K562 (cell line): ENCODE measurements around the gene NUF2. TPM values are rescaled to one million over a fixed set of nuclear protein-coding genes. Genes with fewer than 3 reads are reported as not detected.

Experiments
- CEBPG ChIP-seq, 3 experiments: fragments of 200-800 bp in 1 of 3; sonication (Bioruptor generic) in 1 of 3; sonication (generic) in 1 of 3; formaldehyde crosslinking in 1 of 3; IDR thresholded peaks in 2 of 3; conservative IDR thresholded peaks in 1 of 3; 2 replicates each; pipeline versions ENCODE4 v1.6.1 to v1.8.0; 2016 to 2022; ENCODE audit warnings: missing compliant biosample characterization in 2 of 3, missing genetic modification characterization in 2 of 3, mild to moderate bottlenecking in 1 of 3, missing genetic modification reagents in 1 of 3
- HEY1 ChIP-seq: fragments of 250-450 bp; sonication (Bioruptor Pico); IDR thresholded peaks from 2 replicates; pipeline ENCODE4 v1.5.0; 2020; ENCODE audit warnings: mild to moderate bottlenecking, moderate library complexity, borderline replicate concordance
- KDM5B ChIP-seq: fragments of 200-600 bp; sonication (generic); IDR thresholded peaks from 2 replicates; pipeline ENCODE4 v1.6.1; 2012; ENCODE audit warnings: low read depth, mild to moderate bottlenecking, moderate library complexity, low read length, control low read depth, inconsistent platforms; ENCODE audit not compliant: insufficient replicate concordance
- L3MBTL2 ChIP-seq: fragments of 450-650 bp; IDR thresholded peaks from 2 replicates; pipeline ENCODE4 v1.6.1; 2016; ENCODE audit warnings: mild to moderate bottlenecking, moderate library complexity
- MAFK ChIP-seq: IDR thresholded peaks from 2 replicates; pipeline ENCODE4 v1.6.1; 2011; ENCODE audit warnings: low read length, improper control_type of control experiment
- MEF2A ChIP-seq: IDR thresholded peaks from 2 replicates; pipeline ENCODE4 v1.6.1; 2011; ENCODE audit warnings: low read depth, mild to moderate bottlenecking, low read length, moderate library complexity; ENCODE audit not compliant: control insufficient read depth
- MTA2 ChIP-seq: fragments of 450-650 bp; IDR thresholded peaks from 2 replicates; pipeline ENCODE4 v1.6.1; 2016; ENCODE audit warnings: low read depth
- NFE2L1 ChIP-seq: fragments of 450-650 bp; IDR thresholded peaks from 2 replicates; pipeline ENCODE4 v1.6.1; 2016; ENCODE audit warnings: missing genetic modification characterization, low read depth, mild to moderate bottlenecking, missing compliant biosample characterization, moderate library complexity, borderline replicate concordance
- NR2C2 ChIP-seq, 2 experiments: fragments of 200-800 bp in 1 of 2; sonication (Bioruptor generic) in 1 of 2; sonication (generic) in 1 of 2; formaldehyde crosslinking in 1 of 2; IDR thresholded peaks; 2 replicates each; pipeline versions ENCODE4 v1.6.1 to v1.8.0; 2016 to 2022; ENCODE audit warnings: mild to moderate bottlenecking in 1 of 2, missing compliant biosample characterization in 1 of 2, missing genetic modification characterization in 1 of 2, missing genetic modification reagents in 1 of 2
- PHF20 ChIP-seq: fragments of 450-650 bp; IDR thresholded peaks from 2 replicates; pipeline ENCODE4 v1.6.1; 2018; ENCODE audit not compliant: partially characterized antibody
- PTRF ChIP-seq: fragments of 450-650 bp; IDR thresholded peaks from 2 replicates; pipeline ENCODE4 v1.6.1; 2016; ENCODE audit warnings: mild to moderate bottlenecking, missing genetic modification characterization, missing compliant biosample characterization
- SUPT5H ChIP-seq: fragments of 450-650 bp; IDR thresholded peaks from 2 replicates; pipeline ENCODE4 v1.6.1; 2016
- ZKSCAN1 ChIP-seq: fragments of 150-350 bp; IDR thresholded peaks from 2 replicates; pipeline ENCODE4 v1.6.1; 2016; ENCODE audit warnings: low read depth, low read length
- ZNF324 ChIP-seq: fragments of 250-450 bp; sonication (Bioruptor Pico); IDR thresholded peaks from 2 replicates; pipeline ENCODE4 v1.4.0; 2020; ENCODE audit warnings: mild to moderate bottlenecking
- ZNF586 ChIP-seq: fragments of 450-650 bp; formaldehyde crosslinking; conservative IDR thresholded peaks from 2 replicates; pipeline ENCODE4 v1.4.0; 2020; ENCODE audit warnings: mild to moderate bottlenecking, moderate library complexity
- ZNF780A ChIP-seq: fragments of 250-450 bp; sonication (Bioruptor Pico); IDR thresholded peaks from 2 replicates; pipeline ENCODE4 v1.5.0; 2021; ENCODE audit warnings: mild to moderate bottlenecking
- polyA plus RNA-seq, 8 experiments: library from polyadenylated mRNA; depleted of rRNA in 4 of 8; stranded (reverse) in 5 of 8; unstranded in 3 of 8; fragments of >200 nt; fragmentation: Nextera tagmentation in 2 of 8; fragmentation: Illumina TruSeq in 1 of 8; extraction: Ambion mirVana in 2 of 8; extraction: Trizol in 1 of 8; gene quantifications; 2 replicates each; pipeline versions ENCODE4 v1.2.1 to v1.2.3, GENCODE V29; 2011 to 2014; ENCODE audit warnings: inconsistent platforms in 1 of 8, missing spikeins in 1 of 8
- total RNA-seq, 7 experiments: library from RNA; depleted of rRNA in 6 of 7; stranded (reverse); fragments of >200 nt in 6 of 7; fragmentation: Illumina TruSeq in 2 of 7; extraction: Trizol in 2 of 7; gene quantifications; 2 replicates each; pipeline versions ENCODE4 v1.2.1 to v1.2.3, GENCODE V29; 2011 to 2021; ENCODE audit warnings: low replicate concordance in 1 of 7
- TF ChIP-seq, protein P1 (sequence below): sonication (generic); formaldehyde crosslinking; IDR thresholded peaks from 2 replicates; pipeline ENCODE4 v1.5.0; 2020; ENCODE audit warnings: missing genetic modification reagents
- TF ChIP-seq, protein P2 (sequence below): sonication (generic); formaldehyde crosslinking; IDR thresholded peaks from 2 replicates; pipeline ENCODE4 v1.8.0; 2022; ENCODE audit warnings: missing genetic modification reagents, mild to moderate bottlenecking, borderline replicate concordance
- TF ChIP-seq, protein P3 (sequence below): sonication (generic); formaldehyde crosslinking; IDR thresholded peaks from 2 replicates; pipeline ENCODE4 v1.8.0; 2022; ENCODE audit warnings: mild to moderate bottlenecking, missing genetic modification reagents

Gene NUF2
- total and polyA plus RNA-seq, 9 of the 15 experiments (the other 6 are each of a cell fraction or from before 2014, with no cell fraction given), result 42.5 to 90.0 (median 60.3) TPM

DNA sequence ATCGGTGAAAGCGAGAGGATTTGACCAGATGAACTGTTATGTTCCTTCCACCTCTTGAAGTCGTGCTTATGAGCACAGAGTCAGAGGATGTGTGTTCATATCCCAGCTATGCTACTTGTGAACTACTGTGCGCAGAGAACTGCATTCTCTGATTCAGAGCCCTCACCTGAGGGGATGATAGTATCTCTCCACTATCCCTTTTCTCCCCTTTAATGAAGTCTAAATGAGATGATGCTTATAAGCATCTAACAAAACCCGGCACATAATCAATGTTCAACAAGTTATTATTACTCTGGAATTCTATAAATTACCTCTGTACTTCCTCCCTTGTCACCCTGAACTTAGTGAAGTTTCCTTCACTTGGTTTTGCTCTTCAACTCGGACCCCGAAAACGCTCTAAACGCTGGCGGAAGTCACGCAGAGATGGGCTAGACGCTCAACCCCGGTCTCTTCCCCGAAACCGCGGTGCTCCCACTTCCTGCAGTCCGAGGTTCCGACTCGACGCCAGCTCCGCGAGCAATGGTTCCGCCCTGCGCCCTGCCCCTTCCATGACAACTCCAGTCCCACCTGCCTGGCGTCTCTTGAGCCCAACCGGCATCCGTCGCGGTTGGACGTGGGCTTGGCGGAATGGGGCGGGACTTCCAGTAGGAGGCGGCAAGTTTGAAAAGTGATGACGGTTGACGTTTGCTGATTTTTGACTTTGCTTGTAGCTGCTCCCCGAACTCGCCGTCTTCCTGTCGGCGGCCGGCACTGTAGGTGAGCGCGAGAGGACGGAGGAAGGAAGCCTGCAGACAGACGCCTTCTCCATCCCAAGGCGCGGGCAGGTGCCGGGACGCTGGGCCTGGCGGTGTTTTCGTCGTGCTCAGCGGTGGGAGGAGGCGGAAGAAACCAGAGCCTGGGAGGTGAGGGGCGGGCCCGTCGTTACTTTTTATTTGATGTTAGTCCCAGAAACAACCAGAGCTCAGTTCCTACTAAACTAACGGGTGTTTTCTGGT is at the start of gene NUF2 (continued):
- TF ChIP-seq, protein P1, sequence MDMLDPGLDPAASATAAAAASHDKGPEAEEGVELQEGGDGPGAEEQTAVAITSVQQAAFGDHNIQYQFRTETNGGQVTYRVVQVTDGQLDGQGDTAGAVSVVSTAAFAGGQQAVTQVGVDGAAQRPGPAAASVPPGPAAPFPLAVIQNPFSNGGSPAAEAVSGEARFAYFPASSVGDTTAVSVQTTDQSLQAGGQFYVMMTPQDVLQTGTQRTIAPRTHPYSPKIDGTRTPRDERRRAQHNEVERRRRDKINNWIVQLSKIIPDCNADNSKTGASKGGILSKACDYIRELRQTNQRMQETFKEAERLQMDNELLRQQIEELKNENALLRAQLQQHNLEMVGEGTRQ (CRISPR knock-in tag), result no peak
- TF ChIP-seq MAFK, result peak; percentile 86
- peak; percentile 92 for TF ChIP-seq ZKSCAN1
- TF ChIP-seq CEBPG (CRISPR knock-in tag; IDR thresholded peaks at IDR 0.05), result no peak
- TF ChIP-seq CEBPG (tag; conservative IDR thresholded peaks at IDR 0.05 in 1 of 2, IDR thresholded peaks at IDR 0.05 in 1 of 2), result no peak
- peak; percentile 96 for TF ChIP-seq L3MBTL2
- no peak for TF ChIP-seq NFE2L1
- TF ChIP-seq ZNF586 (CRISPR knock-in tag), result no peak
- no peak for TF ChIP-seq ZNF780A (CRISPR knock-in tag)
- no peak; the same call in 1 of the 2 replicates for TF ChIP-seq ZNF324 (CRISPR knock-in tag)
- peak; percentile 5; the same call in 1 of the 2 replicates for TF ChIP-seq HEY1
- no peak for TF ChIP-seq MTA2
- TF ChIP-seq, protein P2, sequence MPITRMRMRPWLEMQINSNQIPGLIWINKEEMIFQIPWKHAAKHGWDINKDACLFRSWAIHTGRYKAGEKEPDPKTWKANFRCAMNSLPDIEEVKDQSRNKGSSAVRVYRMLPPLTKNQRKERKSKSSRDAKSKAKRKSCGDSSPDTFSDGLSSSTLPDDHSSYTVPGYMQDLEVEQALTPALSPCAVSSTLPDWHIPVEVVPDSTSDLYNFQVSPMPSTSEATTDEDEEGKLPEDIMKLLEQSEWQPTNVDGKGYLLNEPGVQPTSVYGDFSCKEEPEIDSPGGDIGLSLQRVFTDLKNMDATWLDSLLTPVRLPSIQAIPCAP (CRISPR knock-in tag), result no peak
- TF ChIP-seq KDM5B, result peak; percentile 85
- peak; percentile 100 for TF ChIP-seq PHF20
- TF ChIP-seq, protein P3, sequence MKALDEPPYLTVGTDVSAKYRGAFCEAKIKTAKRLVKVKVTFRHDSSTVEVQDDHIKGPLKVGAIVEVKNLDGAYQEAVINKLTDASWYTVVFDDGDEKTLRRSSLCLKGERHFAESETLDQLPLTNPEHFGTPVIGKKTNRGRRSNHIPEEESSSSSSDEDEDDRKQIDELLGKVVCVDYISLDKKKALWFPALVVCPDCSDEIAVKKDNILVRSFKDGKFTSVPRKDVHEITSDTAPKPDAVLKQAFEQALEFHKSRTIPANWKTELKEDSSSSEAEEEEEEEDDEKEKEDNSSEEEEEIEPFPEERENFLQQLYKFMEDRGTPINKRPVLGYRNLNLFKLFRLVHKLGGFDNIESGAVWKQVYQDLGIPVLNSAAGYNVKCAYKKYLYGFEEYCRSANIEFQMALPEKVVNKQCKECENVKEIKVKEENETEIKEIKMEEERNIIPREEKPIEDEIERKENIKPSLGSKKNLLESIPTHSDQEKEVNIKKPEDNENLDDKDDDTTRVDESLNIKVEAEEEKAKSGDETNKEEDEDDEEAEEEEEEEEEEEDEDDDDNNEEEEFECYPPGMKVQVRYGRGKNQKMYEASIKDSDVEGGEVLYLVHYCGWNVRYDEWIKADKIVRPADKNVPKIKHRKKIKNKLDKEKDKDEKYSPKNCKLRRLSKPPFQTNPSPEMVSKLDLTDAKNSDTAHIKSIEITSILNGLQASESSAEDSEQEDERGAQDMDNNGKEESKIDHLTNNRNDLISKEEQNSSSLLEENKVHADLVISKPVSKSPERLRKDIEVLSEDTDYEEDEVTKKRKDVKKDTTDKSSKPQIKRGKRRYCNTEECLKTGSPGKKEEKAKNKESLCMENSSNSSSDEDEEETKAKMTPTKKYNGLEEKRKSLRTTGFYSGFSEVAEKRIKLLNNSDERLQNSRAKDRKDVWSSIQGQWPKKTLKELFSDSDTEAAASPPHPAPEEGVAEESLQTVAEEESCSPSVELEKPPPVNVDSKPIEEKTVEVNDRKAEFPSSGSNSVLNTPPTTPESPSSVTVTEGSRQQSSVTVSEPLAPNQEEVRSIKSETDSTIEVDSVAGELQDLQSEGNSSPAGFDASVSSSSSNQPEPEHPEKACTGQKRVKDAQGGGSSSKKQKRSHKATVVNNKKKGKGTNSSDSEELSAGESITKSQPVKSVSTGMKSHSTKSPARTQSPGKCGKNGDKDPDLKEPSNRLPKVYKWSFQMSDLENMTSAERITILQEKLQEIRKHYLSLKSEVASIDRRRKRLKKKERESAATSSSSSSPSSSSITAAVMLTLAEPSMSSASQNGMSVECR (CRISPR knock-in tag), result peak; percentile 100
- no peak for TF ChIP-seq MEF2A
- TF ChIP-seq SUPT5H, result peak; percentile 89
- TF ChIP-seq PTRF, result no peak
- TF ChIP-seq NR2C2 (CRISPR knock-in tag; IDR thresholded peaks at IDR 0.05), result peak; percentile 91
- TF ChIP-seq NR2C2 (tag; IDR thresholded peaks at IDR 0.05), result peak; percentile 81; the same call in 1 of the 2 replicates
